NT2/D1 (cell line): ENCODE measurements around the gene ANKS6.

Experiments
- YY1 ChIP-seq: IDR thresholded peaks from 2 replicates; pipeline ENCODE4 v1.6.1; 2011; ENCODE audit not compliant: insufficient read length, insufficient read depth
- ZNF274 ChIP-seq: IDR thresholded peaks from 2 replicates; pipeline ENCODE4 v1.6.1; 2011; ENCODE audit warnings: mild to moderate bottlenecking, low read depth, low read length

GRCh38 chr9:98755006-98755618 lies 41.2 kb downstream of the ANKS6 start:
- TF ChIP-seq ZNF274 (no peak), YY1 (no peak)
